Liver (tissue), 9 donors: ENCODE data around the gene SCOC. TPM values are rescaled to one million over a fixed set of nuclear protein-coding genes. Genes with fewer than 3 reads are reported as not detected.

Experiments
- DNase-seq: peaks from one replicate; pipeline ENCODE4 v3.0.0-alpha.2; 2017; ENCODE audit warnings: low spot score
- H3K27ac ChIP-seq, 2 donors: one replicate each; pipeline ENCODE4 v1.7.0; 2013; ENCODE audit warnings: inconsistent platforms in 2 of 2, low read length in 2 of 2, control low read depth in 1 of 2, low read depth in 1 of 2, mild to moderate bottlenecking in 1 of 2
- H3K27me3 ChIP-seq, 4 donors: one replicate each; pipeline versions ENCODE4 v1.6.1 to v1.7.0; 2013; ENCODE audit warnings: low read length in 3 of 4, inconsistent platforms in 1 of 4, mild to moderate bottlenecking in 1 of 4, moderate library complexity in 1 of 4; ENCODE audit not compliant: control insufficient read depth in 4 of 4, insufficient read depth in 4 of 4
- H3K36me3 ChIP-seq, 4 donors: one replicate each; pipeline versions ENCODE4 v1.6.1 to v1.7.0; 2013; ENCODE audit warnings: low read length in 3 of 4, mild to moderate bottlenecking in 3 of 4, low read depth in 1 of 4, moderate library complexity in 1 of 4; ENCODE audit not compliant: control insufficient read depth in 4 of 4, insufficient read depth in 3 of 4
- H3K4me1 ChIP-seq, 4 donors: one replicate each; pipeline versions ENCODE4 v1.6.1 to v1.7.0; 2013; ENCODE audit warnings: low read length in 3 of 4, mild to moderate bottlenecking in 3 of 4, moderate library complexity in 1 of 4; ENCODE audit not compliant: control insufficient read depth in 4 of 4, insufficient read depth in 4 of 4
- H3K4me3 ChIP-seq, 3 donors: one replicate each; pipeline versions ENCODE4 v1.6.1 to v1.7.0; 2013; ENCODE audit warnings: low read length in 3 of 3, control low read depth in 1 of 3, low read depth in 1 of 3, mild to moderate bottlenecking in 1 of 3
- H3K9ac ChIP-seq, 2 donors: one replicate each; pipeline ENCODE4 v1.7.0; 2013; ENCODE audit warnings: low read length in 2 of 2, mild to moderate bottlenecking in 2 of 2, moderate library complexity in 2 of 2, control low read depth in 1 of 2, low read depth in 1 of 2
- H3K9me3 ChIP-seq, 4 donors: one replicate each; pipeline versions ENCODE4 v1.6.1 to v1.7.0; 2013; ENCODE audit warnings: low read length in 3 of 4; ENCODE audit not compliant: control insufficient read depth in 4 of 4
- ATF3 ChIP-seq: IDR thresholded peaks from 2 replicates; pipeline ENCODE4 v1.6.1; 2016; ENCODE audit warnings: antibody characterized with exemption
- CTCF ChIP-seq: fragments of 150-350 bp; IDR thresholded peaks from 2 replicates; pipeline ENCODE4 v1.5.1; 2017; ENCODE audit warnings: improper control_type of control experiment, low read depth, low read length; ENCODE audit not compliant: missing input control
- EGR1 ChIP-seq, 2 donors: IDR thresholded peaks; 2 replicates each; pipeline ENCODE4 v1.6.1; 2016 to 2018; ENCODE audit warnings: antibody characterized with exemption in 2 of 2, low read depth in 2 of 2
- FOXA1 ChIP-seq: IDR thresholded peaks from 2 replicates; pipeline ENCODE4 v1.6.1; 2016; ENCODE audit warnings: antibody characterized with exemption
- FOXA2 ChIP-seq: IDR thresholded peaks from 2 replicates; pipeline ENCODE4 v1.6.1; 2016; ENCODE audit warnings: antibody characterized with exemption
- GABPA ChIP-seq, 2 donors: IDR thresholded peaks in 1 of 2; conservative IDR thresholded peaks in 1 of 2; 2 replicates each; pipeline ENCODE4 v1.6.1; 2016; ENCODE audit warnings: antibody characterized with exemption in 2 of 2, mild to moderate bottlenecking in 1 of 2, moderate library complexity in 1 of 2
- HNF4A ChIP-seq, 2 donors: conservative IDR thresholded peaks; 2 replicates each; pipeline ENCODE4 v1.6.1; 2016; ENCODE audit warnings: antibody characterized with exemption in 2 of 2, mild to moderate bottlenecking in 2 of 2
- HNF4G ChIP-seq: IDR thresholded peaks from 2 replicates; pipeline ENCODE4 v1.6.1; 2016; ENCODE audit warnings: antibody characterized with exemption
- JUND ChIP-seq, 2 donors: IDR thresholded peaks; 2 replicates each; pipeline ENCODE4 v1.6.1; 2016; ENCODE audit warnings: antibody characterized with exemption in 2 of 2
- NR2F2 ChIP-seq: IDR thresholded peaks from 2 replicates; pipeline ENCODE4 v1.6.1; 2016; ENCODE audit warnings: antibody characterized with exemption
- RAD21 ChIP-seq, 2 donors: IDR thresholded peaks; 2 replicates each; pipeline ENCODE4 v1.6.1; 2016; ENCODE audit warnings: antibody characterized with exemption in 2 of 2, mild to moderate bottlenecking in 2 of 2
- REST ChIP-seq: IDR thresholded peaks from 2 replicates; pipeline ENCODE4 v1.6.1; 2016; ENCODE audit warnings: antibody characterized with exemption, mild to moderate bottlenecking
- RXRA ChIP-seq, 2 donors: IDR thresholded peaks; 2 replicates each; pipeline ENCODE4 v1.6.1; 2017 to 2018; ENCODE audit warnings: antibody characterized with exemption in 2 of 2, mild to moderate bottlenecking in 1 of 2
- SP1 ChIP-seq: IDR thresholded peaks from 2 replicates; pipeline ENCODE4 v1.6.1; 2018; ENCODE audit warnings: antibody characterized with exemption, mild to moderate bottlenecking
- YY1 ChIP-seq: IDR thresholded peaks from 2 replicates; pipeline ENCODE4 v1.6.1; 2016; ENCODE audit warnings: antibody characterized with exemption, mild to moderate bottlenecking
- ZBTB33 ChIP-seq: IDR thresholded peaks from 2 replicates; pipeline ENCODE4 v1.6.1; 2016; ENCODE audit warnings: antibody characterized with exemption
- WGBS: extraction: QIAGEN DNeasy Blood & Tissue Kit; methylation state at CpG from one replicate; pipeline ENCODE4 v1.1.7; 2013; 5-methylcytosine and 5-hydroxymethylcytosine counted together
- polyA plus RNA-seq, 2 donors: library from polyadenylated mRNA; stranded (reverse) in 1 of 2; unstranded in 1 of 2; fragments of 200-250 nt in 1 of 2; fragments of >200 nt in 1 of 2; fragmentation: Nextera tagmentation in 1 of 2; extraction: Ambion mirVana in 1 of 2; gene quantifications; one replicate each; pipeline versions ENCODE4 v1.2.1 to v1.2.3, GENCODE V29; 2013 to 2015
- total RNA-seq, 2 donors: library from RNA; depleted of rRNA; stranded (reverse); fragments of >200 nt; gene quantifications; one replicate each; pipeline ENCODE4 v1.2.3, GENCODE V29; 2014
- donor health status: healthy.
- donor health status: healthy.
- donor health status: healthy.
- donor health status: healthy.
- donor health status: healthy.

SCOC gene
- total and polyA plus RNA-seq, 4 donors, result 22.4 to 35.0 (median 27.2) TPM

GRCh38 chr4:140361099-140361498 is 12.3 kb upstream of the SCOC start:
- H3K4me3 ChIP-seq, result no peak overlapping the region

GRCh38 chr4:140363051-140363450 is 10.4 kb upstream of the SCOC start:
- DNase-seq, result no peak
- peaks cover 0 to 3% (median 0%) of the 10 kb centered on the region in 4 donors for H3K4me1 ChIP-seq
- peak in 1 of 2 donors; percentile 76 for TF ChIP-seq HNF4A (conservative IDR thresholded peaks at IDR 0.05)
- TF ChIP-seq NR2F2, result no peak
- H3K27me3 ChIP-seq, result no peaks in the 10 kb centered on the region
- WGBS, result 65% methylated on average over 3 of the region's 3 CpGs
- no peak overlapping the region for H3K27ac ChIP-seq
- no peaks in the 10 kb centered on the region for H3K36me3 ChIP-seq
- H3K9me3 ChIP-seq, result no peaks in the 10 kb centered on the region
- H3K4me3 ChIP-seq, result no peak overlapping the region
- no peak overlapping the region for H3K9ac ChIP-seq

More at GRCh38 chr4:140361099-140361498, 12.3 kb upstream of the SCOC start:
- Histone ChIP-seq H3K36me3 (no peaks in the 10 kb centered on the region), H3K9me3 (no peaks in the 10 kb centered on the region), H3K4me1 (peaks cover 0 to 3% (median 0%) of the 10 kb centered on the region in 4 donors), H3K9ac (no peak overlapping the region), H3K27ac (no peak overlapping the region), H3K27me3 (no peaks in the 10 kb centered on the region)
- no peak for DNase-seq
- TF ChIP-seq SP1 (no peak), RAD21 (IDR thresholded peaks at IDR 0.05) (no peak), JUND (IDR thresholded peaks at IDR 0.05) (no peak)
- WGBS, result 97% methylated on average over 4 of the region's 4 CpGs

- H3K4me3 ChIP-seq, result no peak overlapping the region
- H3K36me3 ChIP-seq, result no peaks in the 10 kb centered on the region
- no peaks in the 10 kb centered on the region for H3K27me3 ChIP-seq
- H3K9me3 ChIP-seq, result no peaks in the 10 kb centered on the region
- no peak overlapping the region for H3K9ac ChIP-seq
- no peak overlapping the region for H3K27ac ChIP-seq
- peaks cover 0 to 3% (median 0%) of the 10 kb centered on the region in 4 donors for H3K4me1 ChIP-seq
- TF ChIP-seq RAD21 (IDR thresholded peaks at IDR 0.05) (no peak), RXRA (IDR thresholded peaks at IDR 0.05) (no peak), ATF3 (no peak), YY1 (no peak)
- DNase-seq, result no peak
Measured at GRCh38 chr4:140363558-140363957, 9.9 kb upstream of the SCOC start.

- Histone ChIP-seq H3K9ac (no peak overlapping the region), H3K36me3 (no peaks in the 10 kb centered on the region), H3K9me3 (no peaks in the 10 kb centered on the region), H3K27me3 (no peaks in the 10 kb centered on the region), H3K4me1 (peaks cover 0 to 6% (median 5%) of the 10 kb centered on the region in 4 donors), H3K4me3 (no peak overlapping the region), H3K27ac (no peak overlapping the region)
- WGBS, result 81% methylated on average over 2 of the region's 2 CpGs
- no peak for DNase-seq
- TF ChIP-seq FOXA1, result no peak
- TF ChIP-seq HNF4G, result no peak
- TF ChIP-seq ATF3, result no peak
- no peak for TF ChIP-seq RXRA (IDR thresholded peaks at IDR 0.05)
- no peak for TF ChIP-seq HNF4A (conservative IDR thresholded peaks at IDR 0.05)
- no peak for TF ChIP-seq JUND (IDR thresholded peaks at IDR 0.05)
- no peak for TF ChIP-seq REST
- TF ChIP-seq CTCF, result no peak
- TF ChIP-seq GABPA (IDR thresholded peaks at IDR 0.05 in 1 of 2, conservative IDR thresholded peaks at IDR 0.05 in 1 of 2), result no peak
- no peak for TF ChIP-seq RAD21 (IDR thresholded peaks at IDR 0.05)
- TF ChIP-seq YY1, result no peak
- TF ChIP-seq SP1, result no peak
- TF ChIP-seq EGR1 (IDR thresholded peaks at IDR 0.05; ENCODE audit: low read depth in 2 of 2), result no peak
- no peak for TF ChIP-seq FOXA2
- no peak for TF ChIP-seq ZBTB33
Measured at GRCh38 chr4:140367738-140368137, 5.7 kb upstream of the SCOC start.
